Measurements from ENCODE around the gene EPG5. TPM values are rescaled to one million over a fixed set of nuclear protein-coding genes. Genes with fewer than 3 reads are reported as not detected.

Gene EPG5
- total and polyA plus RNA-seq, 10 of the 15 experiments (the other 5 are each of a cell fraction or from before 2014, with no cell fraction given), result 1.9 to 27.7 (median 9.0) TPM

- TF ChIP-seq ZBTB33 (IDR thresholded peaks at IDR 0.05) (no peak), MTA3 (IDR thresholded peaks at IDR 0.05; ENCODE audit: borderline replicate concordance, low read length) (no peak), JUND (IDR thresholded peaks at IDR 0.05; ENCODE audit: low read depth, low read length) (no peak), NR2C1 (IDR thresholded peaks at IDR 0.05) (no peak), PML (IDR thresholded peaks at IDR 0.05; ENCODE audit: low read length) (no peak), SUZ12 (IDR thresholded peaks at IDR 0.05; ENCODE audit: unreplicated experiment) (no peak), ZNF622 (IDR thresholded peaks at IDR 0.05) (no peak), BCLAF1 (IDR thresholded peaks at IDR 0.05) (no peak), POU2F2 (IDR thresholded peaks at IDR 0.05; ENCODE audit: borderline replicate concordance, low read depth, low read length) (no peak), RAD51 (IDR thresholded peaks at IDR 0.05) (peak; percentile 48; the same call in 1 of the 2 replicates), ELK1 (IDR thresholded peaks at IDR 0.05; ENCODE audit: low read depth, low read length) (no peak), REST (IDR thresholded peaks at IDR 0.05; ENCODE audit: low read depth, low read length) (no peak), FOXM1 (IDR thresholded peaks at IDR 0.05; ENCODE audit: low read depth, low read length) (no peak), CEBPB (IDR thresholded peaks at IDR 0.05; ENCODE audit: borderline replicate concordance in 1 of 2, low read depth in 2 of 2, low read length in 2 of 2) (no peak), ZNF384 (IDR thresholded peaks at IDR 0.05; ENCODE audit: borderline replicate concordance, low read depth, low read length) (0 out of 2 replicates have a peak, but pooled peaks have one; percentile 49), USF2 (IDR thresholded peaks at IDR 0.05; ENCODE audit: borderline replicate concordance, low read depth, low read length) (no peak), MYC (IDR thresholded peaks at IDR 0.05; ENCODE audit: insufficient read depth, insufficient read length, insufficient replicate concordance, low read length, severe bottlenecking) (no peak), PBX3 (IDR thresholded peaks at IDR 0.05; ENCODE audit: insufficient replicate concordance, low read depth, low read length) (no peak)
These were observed 28.6 kb downstream of the EPG5 start (continued) for GRCh38 chr18:45938488-45938935.
